ENCODE results near the gene GALNT10. TPM values are rescaled to one million over a fixed set of nuclear protein-coding genes. Genes with fewer than 3 reads are reported as not detected.

Gene GALNT10
- total RNA-seq, 1 experiment from 2014 or later, result 27.8 TPM

DNA sequence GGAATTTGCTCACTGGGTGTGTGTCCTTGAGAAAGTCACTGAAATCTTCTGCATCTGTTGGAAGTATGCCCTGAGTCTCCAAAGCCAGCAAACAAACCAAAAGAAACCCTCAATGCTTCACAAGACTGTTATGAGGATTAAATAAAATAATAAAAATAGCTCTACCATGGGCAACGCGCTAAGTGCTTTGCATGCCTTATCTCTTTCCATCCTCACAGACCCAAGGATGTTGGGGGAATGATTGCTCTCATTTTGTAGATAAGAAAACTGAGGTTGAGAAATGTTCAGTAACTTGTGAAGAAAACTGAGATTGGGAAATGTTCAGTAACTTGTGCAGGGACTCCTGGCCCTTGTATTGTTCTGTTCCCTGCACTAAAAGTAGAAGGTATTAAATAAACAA is 279.6 kb downstream of the GALNT10 start (continued):
- TF ChIP-seq MAX (IDR thresholded peaks at IDR 0.05) (no peak), TCF7L2 (IDR thresholded peaks at IDR 0.05; ENCODE audit: borderline replicate concordance, extremely low read depth, insufficient read depth, insufficient read length) (no peak), ZFX (IDR thresholded peaks at IDR 0.05) (no peak), CEBPB (IDR thresholded peaks at IDR 0.05; ENCODE audit: low read depth) (no peak), REST (IDR thresholded peaks at IDR 0.05; ENCODE audit: low read depth) (no peak)

MicroRNA genes within 50 kb of the gene (microRNA counts, 767-probe panel; counts per million panel counts)
- not detected for microRNA hsa-miR-1294

Small RNAs within 50 kb of the gene (microRNA-seq; reads per million reads assigned to microRNA genes)
- gene MIR1294 (ENCODE audit: borderline number of aligned reads), result 14.9 reads per million, percentile 36 among the genes with 10 or more reads in this experiment

Other genes with a start within 250 kb of the GALNT10 start
- gene FAM114A2, start 151.8 kb upstream of the GALNT10 start, total RNA-seq (2021; ENCODE audit: unreplicated experiment), result 19.8 TPM
- 18.5 TPM for gene MFAP3, start 151.8 kb upstream of the GALNT10 start, total RNA-seq (2021; ENCODE audit: unreplicated experiment)

Data from HCT116 (cell line).